ENCODE results near the gene RRM2.

- TF ChIP-seq GATA3 (IDR thresholded peaks at IDR 0.05; ENCODE audit: low read depth, low read length): no peak
- no peak for TF ChIP-seq GATA2 (IDR thresholded peaks at IDR 0.05; ENCODE audit: low read depth, low read length)
These were observed 18.5 kb downstream of the RRM2 start for GRCh38 chr2:10140841-10141610.
